Sigmoid colon (tissue), 7 donors: ENCODE data around the gene ACTR10. TPM values are rescaled to one million over a fixed set of nuclear protein-coding genes. Genes with fewer than 3 reads are reported as not detected.

ENCODE experiments used
- DNase-seq: peaks from one replicate; pipeline ENCODE4 v3.0.0-alpha.2; 2019
- H3K27ac ChIP-seq, 4 donors: fragments of 200-600 bp; sonication (generic); one replicate each; pipeline ENCODE4 v1.5.1; 2016 to 2019; ENCODE audit warnings: mild to moderate bottlenecking in 1 of 4
- H3K27me3 ChIP-seq, 3 donors: fragments of 200-600 bp; sonication (generic); one replicate each; pipeline ENCODE4 v1.5.1; 2019; ENCODE audit warnings: mild to moderate bottlenecking in 1 of 3
- H3K36me3 ChIP-seq, 4 donors: fragments of 200-600 bp; sonication (generic); one replicate each; pipeline ENCODE4 v1.5.1; 2016 to 2019
- H3K4me1 ChIP-seq, 4 donors: fragments of 200-600 bp; sonication (generic); one replicate each; pipeline ENCODE4 v1.5.1; 2017 to 2019
- H3K4me3 ChIP-seq, 4 donors: fragments of 200-600 bp; sonication (generic); one replicate each; pipeline ENCODE4 v1.5.1; 2017 to 2019; ENCODE audit warnings: mild to moderate bottlenecking in 2 of 4, moderate library complexity in 1 of 4
- H3K9me3 ChIP-seq, 4 donors: fragments of 200-600 bp in 3 of 4; sonication (generic) in 3 of 4; one replicate each; pipeline versions ENCODE4 v1.5.1 to v1.6.1; 2013 to 2019
- EP300 ChIP-seq, 4 donors: sonication (generic); formaldehyde crosslinking; IDR thresholded peaks; one replicate each; pipeline ENCODE4 v1.6.1; 2017; ENCODE audit warnings: antibody characterized with exemption in 4 of 4
- POLR2A ChIP-seq, 2 donors: fragments of 450-650 bp; IDR thresholded peaks; one replicate each; pipeline ENCODE4 v1.6.1; 2016; ENCODE audit warnings: antibody characterized with exemption in 2 of 2, mild to moderate bottlenecking in 2 of 2, moderate library complexity in 2 of 2
- POLR2AphosphoS5 ChIP-seq, 4 donors: sonication (generic); formaldehyde crosslinking; IDR thresholded peaks; one replicate each; pipeline ENCODE4 v1.6.1; 2017; ENCODE audit warnings: antibody characterized with exemption in 4 of 4
- WGBS, 2 donors: extraction: QIAGEN DNeasy Blood & Tissue Kit; methylation state at CpG; one replicate each; pipeline ENCODE4 v1.1.7; 2013; 5-methylcytosine and 5-hydroxymethylcytosine counted together
- intact Hi-C: fragments of 100-400 bp; cut with DNase I; formaldehyde crosslinking; loops from one replicate; pipeline ENCODE4 v1.15.1; 2023
- polyA plus RNA-seq, 3 donors: library from polyadenylated mRNA; stranded (reverse); fragments of 200-250 nt; gene quantifications; one replicate each; pipeline ENCODE4 v1.2.3, GENCODE V29; 2013
- total RNA-seq, 4 donors: library from RNA; depleted of rRNA; stranded (reverse); fragments of >200 nt; gene quantifications; one replicate each; pipeline ENCODE4 v1.1.0, GENCODE V29; 2016
- TF ChIP-seq, protein P1 (sequence below), 4 experiments: fragments of 450-650 bp in 3 of 4; fragments of 200-600 bp in 1 of 4; IDR thresholded peaks; one replicate each; pipeline ENCODE4 v1.5.1; 2016 to 2019; ENCODE audit warnings: antibody characterized with exemption in 4 of 4, mild to moderate bottlenecking in 3 of 4, moderate library complexity in 2 of 4
- donor health status: healthy with polysubstance abuse.
- donor health status: Bipolar disorder and iron deficiency.
- donor health status: healthy.

ACTR10 gene
- total and polyA plus RNA-seq, 7 donors: 56.4 to 78.1 (median 68.4) TPM

DNA sequence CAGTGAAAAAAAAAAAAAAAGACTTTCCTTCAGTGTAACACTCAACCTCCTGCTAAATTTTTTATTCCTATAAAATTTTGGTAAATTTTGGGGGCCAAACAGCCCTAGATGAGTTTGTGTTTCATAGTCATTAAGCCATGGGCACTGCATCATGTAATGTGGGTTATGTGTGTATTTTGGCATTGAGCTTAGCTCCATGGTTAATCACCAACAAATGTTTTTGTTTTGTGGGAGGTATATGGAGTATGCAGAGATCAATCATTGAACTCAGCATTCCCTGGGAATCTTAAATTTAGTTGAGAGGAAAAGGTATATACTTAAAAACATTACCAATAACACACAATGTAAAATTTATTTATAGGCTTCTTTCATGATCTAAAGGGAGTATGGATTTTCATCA lies 39.4 kb upstream of the ACTR10 start:
- Histone ChIP-seq H3K27me3 (no peaks in the 10 kb centered on the region), H3K36me3 (no peaks in the 10 kb centered on the region), H3K4me3 (no peak overlapping the region), H3K4me1 (no peaks in the 10 kb centered on the region), H3K9me3 (no peaks in the 10 kb centered on the region), H3K27ac (no peak overlapping the region)
- no peak for TF ChIP-seq POLR2A (IDR thresholded peaks at IDR 0.05)
- TF ChIP-seq, protein P1, sequence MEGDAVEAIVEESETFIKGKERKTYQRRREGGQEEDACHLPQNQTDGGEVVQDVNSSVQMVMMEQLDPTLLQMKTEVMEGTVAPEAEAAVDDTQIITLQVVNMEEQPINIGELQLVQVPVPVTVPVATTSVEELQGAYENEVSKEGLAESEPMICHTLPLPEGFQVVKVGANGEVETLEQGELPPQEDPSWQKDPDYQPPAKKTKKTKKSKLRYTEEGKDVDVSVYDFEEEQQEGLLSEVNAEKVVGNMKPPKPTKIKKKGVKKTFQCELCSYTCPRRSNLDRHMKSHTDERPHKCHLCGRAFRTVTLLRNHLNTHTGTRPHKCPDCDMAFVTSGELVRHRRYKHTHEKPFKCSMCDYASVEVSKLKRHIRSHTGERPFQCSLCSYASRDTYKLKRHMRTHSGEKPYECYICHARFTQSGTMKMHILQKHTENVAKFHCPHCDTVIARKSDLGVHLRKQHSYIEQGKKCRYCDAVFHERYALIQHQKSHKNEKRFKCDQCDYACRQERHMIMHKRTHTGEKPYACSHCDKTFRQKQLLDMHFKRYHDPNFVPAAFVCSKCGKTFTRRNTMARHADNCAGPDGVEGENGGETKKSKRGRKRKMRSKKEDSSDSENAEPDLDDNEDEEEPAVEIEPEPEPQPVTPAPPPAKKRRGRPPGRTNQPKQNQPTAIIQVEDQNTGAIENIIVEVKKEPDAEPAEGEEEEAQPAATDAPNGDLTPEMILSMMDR (IDR thresholded peaks at IDR 0.05): no peak
- intact Hi-C loops: no loop called here
- no peak for DNase-seq

DNA sequence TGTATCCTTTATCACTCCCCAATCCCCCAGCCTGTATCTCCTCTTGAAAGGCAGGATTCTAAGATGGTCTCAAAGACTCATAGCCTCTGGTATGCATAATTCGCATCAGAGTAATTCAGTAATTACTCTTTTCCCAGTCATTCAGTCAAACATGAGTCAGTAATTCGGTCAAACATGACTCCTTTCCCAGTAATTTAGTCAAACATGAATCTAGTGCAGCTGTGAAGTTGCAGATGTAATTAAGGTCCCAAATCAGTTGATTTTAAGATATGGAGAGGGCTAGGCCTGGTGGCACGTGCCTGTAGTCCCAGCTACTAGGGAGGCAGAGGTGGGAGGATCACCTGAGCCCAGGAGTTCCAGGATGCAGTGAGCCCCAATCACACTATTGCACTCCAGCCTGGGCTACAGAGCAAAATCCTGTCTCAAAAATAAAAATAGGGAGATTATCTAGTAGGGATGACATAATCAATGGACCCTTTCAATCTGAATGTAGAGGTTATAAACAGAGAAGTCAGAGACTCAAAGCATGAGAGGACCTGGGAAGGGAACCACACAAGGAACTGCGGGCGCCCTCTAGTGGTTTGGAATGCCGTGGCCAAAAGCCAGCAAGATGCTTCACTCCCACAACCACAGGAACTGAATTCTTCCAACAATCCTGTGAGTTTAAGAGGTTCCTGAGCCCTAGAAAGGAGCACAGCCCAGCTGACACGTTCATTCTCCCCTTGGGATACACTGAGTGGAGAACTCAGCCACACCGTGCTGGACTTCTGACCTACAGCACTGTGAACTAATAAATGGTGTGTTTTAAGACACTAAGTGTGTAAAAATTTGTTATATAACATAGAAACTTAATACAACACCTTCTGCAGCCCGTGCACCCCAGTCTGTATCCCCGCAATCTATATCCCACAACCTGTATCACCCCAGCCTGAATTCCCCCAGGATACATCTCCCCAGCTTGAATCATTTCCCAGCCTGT lies 33.7 kb upstream of the ACTR10 start:
- no peak overlapping the region for H3K4me3 ChIP-seq
- DNase-seq: peak; percentile 90
- WGBS, 2 donors: 26 to 37% methylated on average over 10 of the region's 10 CpGs
- no peak for TF ChIP-seq POLR2A (IDR thresholded peaks at IDR 0.05)
- TF ChIP-seq, protein P1 (IDR thresholded peaks at IDR 0.05): peak; percentile 22 to 82 (median 50)
- TF ChIP-seq POLR2AphosphoS5 (IDR thresholded peaks at IDR 0.05): no peak
- TF ChIP-seq EP300 (IDR thresholded peaks at IDR 0.05): no peak
- no peaks in the 10 kb centered on the region for H3K36me3 ChIP-seq
- H3K27ac ChIP-seq: no peak overlapping the region
- intact Hi-C loops: loop anchor here (2.0 kb wide), 1 partner anchor 33 kb away; no protein-coding TSS in a partner anchor
- H3K4me1 ChIP-seq: peaks cover 0 to 4% (median 0%) of the 10 kb centered on the region in 4 donors
- no peaks in the 10 kb centered on the region for H3K9me3 ChIP-seq
- no peaks in the 10 kb centered on the region for H3K27me3 ChIP-seq

- Histone ChIP-seq H3K4me1 (peaks cover 0 to 4% (median 0%) of the 10 kb centered on the region in 4 donors), H3K9me3 (no peaks in the 10 kb centered on the region), H3K4me3 (no peak overlapping the region), H3K27ac (no peak overlapping the region), H3K27me3 (no peaks in the 10 kb centered on the region), H3K36me3 (no peaks in the 10 kb centered on the region)
- TF ChIP-seq POLR2A (IDR thresholded peaks at IDR 0.05) (no peak), EP300 (IDR thresholded peaks at IDR 0.05) (no peak), POLR2AphosphoS5 (IDR thresholded peaks at IDR 0.05) (no peak)
- TF ChIP-seq, protein P1 (IDR thresholded peaks at IDR 0.05): no peak
- WGBS, 2 donors: 57 to 59% methylated on average over 1 of the region's 1 CpG
- DNase-seq: no peak
- intact Hi-C loops: loop anchor here (1.0 to 2.0 kb wide), 2 partner anchors 32 to 59 kb away; no protein-coding TSS in a partner anchor
Observed at GRCh38 chr14:58167057-58167456, 32.9 kb upstream of the ACTR10 start.

GRCh38 chr14:58167891-58168290 lies 32.1 kb upstream of the ACTR10 start:
- H3K27me3 ChIP-seq: no peaks in the 10 kb centered on the region
- no peaks in the 10 kb centered on the region for H3K9me3 ChIP-seq
- peaks cover 0 to 4% (median 0%) of the 10 kb centered on the region in 4 donors for H3K4me1 ChIP-seq
- H3K27ac ChIP-seq: no peak overlapping the region
- H3K4me3 ChIP-seq: no peak overlapping the region
- DNase-seq: no peak
- no peaks in the 10 kb centered on the region for H3K36me3 ChIP-seq
- WGBS, 2 donors: 84 to 85% methylated on average over 5 of the region's 5 CpGs
- TF ChIP-seq, protein P1 (IDR thresholded peaks at IDR 0.05): no peak
- TF ChIP-seq POLR2AphosphoS5 (IDR thresholded peaks at IDR 0.05) (no peak), EP300 (IDR thresholded peaks at IDR 0.05) (no peak), POLR2A (IDR thresholded peaks at IDR 0.05) (no peak)
- intact Hi-C loops: loop anchor here (1.0 to 2.0 kb wide), 2 partner anchors 31 to 60 kb away; no protein-coding TSS in a partner anchor
